HCT116 (cell line): ENCODE results near the gene PITRM1. TPM values are rescaled to one million over a fixed set of nuclear protein-coding genes. Genes with fewer than 3 reads are reported as not detected.

ENCODE experiments used
- ATAC-seq: fragments of 200-7000 bp; cut with Tn5 transposase; 2 replicates; pipeline ENCODE4 v1.9.1; 2020; ENCODE audit warnings: mild to moderate bottlenecking, moderate library complexity
- BruUV-seq: library from RNA; stranded (reverse); fragments of 400-500 nt; replicated peaks from 2 replicates; lab custom pipeline; 2021; lab: Mats Ljungman, UMichigan
- CTCF ChIA-PET: fragments of 300-600 bp; sonication (Branson Sonifier 250); formaldehyde crosslinking; loops from one replicate; lab custom pipeline; 2021; ENCODE audit warnings: antibody characterized with exemption; lab: Charles Lee
- POLR2A ChIA-PET: fragments of 300-600, 350-600 bp; sonication (Branson Sonifier 250); formaldehyde crosslinking; loops from one replicate; lab custom pipeline; 2021; ENCODE audit warnings: antibody characterized with exemption; lab: Charles Lee
- RAD21 ChIA-PET, 2 experiments: fragments of 300-600 bp; sonication (Branson Sonifier 250); formaldehyde crosslinking; loops; one replicate each; lab custom pipeline; 2023; ENCODE audit warnings: low total read pairs in 2 of 2; ENCODE audit not compliant: uncharacterized antibody in 2 of 2, unreplicated experiment in 2 of 2, low non-redundant PET in 1 of 2; lab: Charles Lee
- DNase-seq: peaks from one replicate; pipeline ENCODE4 v3.0.0-alpha.2; 2010; ENCODE audit warnings: low read depth, low spot score
- H2AFZ ChIP-seq: fragments of 200-600 bp; shearing (Covaris generic), sonication (generic); 2 replicates; pipeline ENCODE4 v1.6.1; 2017; ENCODE audit warnings: low read depth, mixed run types, mixed read lengths, antibody characterized with exemption, low read length; ENCODE audit not compliant: poor library complexity, severe bottlenecking
- H3K27ac ChIP-seq: 2 replicates; pipeline ENCODE4 v1.5.1; 2012; ENCODE audit warnings: low read depth, low read length
- H3K27me3 ChIP-seq: fragments of 200-600 bp; sonication (generic); 2 replicates; pipeline ENCODE4 v1.6.1; 2016; ENCODE audit warnings: mixed run types, low read length, mixed read lengths; ENCODE audit not compliant: insufficient read depth
- H3K36me3 ChIP-seq, 2 experiments: fragments of 200-500 bp in 1 of 2; fragments of 200-600 bp in 1 of 2; sonication (Bioruptor generic) in 1 of 2; sonication (generic) in 1 of 2; 2 replicates each; pipeline versions ENCODE4 v1.5.1 to v1.6.1; 2014 to 2016; ENCODE audit warnings: low read length in 2 of 2, inconsistent platforms in 1 of 2, mixed read lengths in 1 of 2, mixed run types in 1 of 2; ENCODE audit not compliant: insufficient read depth in 2 of 2, control insufficient read depth in 1 of 2
- H3K4me1 ChIP-seq, 2 experiments: fragments of 200-600 bp in 1 of 2; sonication (generic) in 1 of 2; 2 replicates each; pipeline versions ENCODE4 v1.5.1 to v1.6.1; 2012 to 2017; ENCODE audit warnings: low read length in 2 of 2, inconsistent platforms in 1 of 2, mild to moderate bottlenecking in 1 of 2, mixed read lengths in 1 of 2, mixed run types in 1 of 2, moderate library complexity in 1 of 2; ENCODE audit not compliant: insufficient read depth in 2 of 2, control insufficient read depth in 1 of 2
- H3K4me2 ChIP-seq: fragments of 200-600 bp; sonication (generic); 2 replicates; pipeline ENCODE4 v1.6.1; 2017; ENCODE audit warnings: mixed run types, low read length, mixed read lengths
- H3K4me3 ChIP-seq, 2 experiments: fragments of 200-600 bp in 1 of 2; sonication (generic) in 1 of 2; replicated peaks in 1 of 2; 2 replicates each; pipeline ENCODE4 v1.5.1; 2011 to 2016; ENCODE audit warnings: low read length in 2 of 2, control low read depth in 1 of 2, low read depth in 1 of 2, mild to moderate bottlenecking in 1 of 2, mixed read lengths in 1 of 2, mixed run types in 1 of 2
- H3K79me2 ChIP-seq: fragments of 200-600 bp; sonication (generic); 2 replicates; pipeline ENCODE4 v1.6.1; 2017; ENCODE audit warnings: mild to moderate bottlenecking, mixed run types, low read length, moderate library complexity, mixed read lengths; ENCODE audit not compliant: insufficient read depth
- H3K9ac ChIP-seq: fragments of 200-600 bp; sonication (generic); 2 replicates; pipeline ENCODE4 v1.6.1; 2016; ENCODE audit warnings: low read length, mixed read lengths
- H3K9me2 ChIP-seq: fragments of 200-600 bp; sonication (generic), shearing (Covaris generic); 2 replicates; pipeline ENCODE4 v1.6.1; 2017; ENCODE audit warnings: mixed run types, mild to moderate bottlenecking, moderate library complexity; ENCODE audit not compliant: insufficient read depth
- H3K9me3 ChIP-seq, 2 experiments: fragments of 200-500 bp in 1 of 2; fragments of 200-600 bp in 1 of 2; sonication (Bioruptor generic) in 1 of 2; sonication (generic) in 1 of 2; 2 replicates each; pipeline ENCODE4 v1.6.1; 2014 to 2017; ENCODE audit warnings: low read length in 2 of 2, mixed read lengths in 2 of 2, inconsistent platforms in 1 of 2, low read depth in 1 of 2, mild to moderate bottlenecking in 1 of 2, mixed run types in 1 of 2, moderate library complexity in 1 of 2; ENCODE audit not compliant: control insufficient read depth in 1 of 2, insufficient read depth in 1 of 2
- H4K20me1 ChIP-seq: fragments of 200-600 bp; sonication (generic), shearing (Covaris generic); 2 replicates; pipeline ENCODE4 v1.6.1; 2017; ENCODE audit warnings: mixed run types, mild to moderate bottlenecking, moderate library complexity; ENCODE audit not compliant: insufficient read depth
- ATF3 ChIP-seq: IDR thresholded peaks from 2 replicates; pipeline ENCODE4 v1.6.1; 2012
- CBX3 ChIP-seq: IDR thresholded peaks from 2 replicates; pipeline ENCODE4 v1.6.1; 2012; ENCODE audit warnings: low read depth
- CEBPB ChIP-seq: IDR thresholded peaks from 2 replicates; pipeline ENCODE4 v1.6.1; 2012; ENCODE audit warnings: low read depth
- EGR1 ChIP-seq: IDR thresholded peaks from 2 replicates; pipeline ENCODE4 v1.6.1; 2012; ENCODE audit warnings: low read depth
- ELF1 ChIP-seq: IDR thresholded peaks from 2 replicates; pipeline ENCODE4 v1.6.1; 2012; ENCODE audit warnings: low read depth, borderline replicate concordance
- EZH2 ChIP-seq: fragments of 200-600 bp; sonication (generic); IDR thresholded peaks from 2 replicates; pipeline ENCODE4 v1.6.1; 2017; ENCODE audit warnings: antibody characterized with exemption, mixed run types
- EZH2phosphoT487 ChIP-seq: fragments of 200-600 bp; IDR thresholded peaks from 2 replicates; pipeline ENCODE4 v1.6.1; 2018; ENCODE audit warnings: antibody characterized with exemption, borderline replicate concordance
- JUND ChIP-seq: IDR thresholded peaks from 2 replicates; pipeline ENCODE4 v1.6.1; 2012
- POLR2A ChIP-seq: IDR thresholded peaks from 2 replicates; pipeline ENCODE4 v1.7.0; 2011; ENCODE audit warnings: borderline replicate concordance; ENCODE audit not compliant: insufficient read depth, insufficient read length; ENCODE audit errors: extremely low read depth
- RAD21 ChIP-seq: IDR thresholded peaks from 2 replicates; pipeline ENCODE4 v1.6.1; 2012; ENCODE audit warnings: low read depth, mild to moderate bottlenecking
- REST ChIP-seq: IDR thresholded peaks from 2 replicates; pipeline ENCODE4 v1.6.1; 2012; ENCODE audit warnings: low read depth
- SIN3A ChIP-seq: IDR thresholded peaks from 2 replicates; pipeline ENCODE4 v1.6.1; 2012; ENCODE audit warnings: low read depth
- SP1 ChIP-seq: IDR thresholded peaks from 2 replicates; pipeline ENCODE4 v1.6.1; 2012; ENCODE audit warnings: low read depth
- SRF ChIP-seq: IDR thresholded peaks from 2 replicates; pipeline ENCODE4 v1.6.1; 2012; ENCODE audit warnings: low read depth
- TCF7L2 ChIP-seq: IDR thresholded peaks from 2 replicates; pipeline ENCODE4 v1.7.0; 2011; ENCODE audit warnings: borderline replicate concordance, inconsistent platforms; ENCODE audit not compliant: insufficient read depth, insufficient read length; ENCODE audit errors: extremely low read depth
- YY1 ChIP-seq: IDR thresholded peaks from 2 replicates; pipeline ENCODE4 v1.6.1; 2011; ENCODE audit warnings: low read length, low read depth, moderate library complexity, mild to moderate bottlenecking; ENCODE audit not compliant: insufficient replicate concordance; ENCODE audit errors: extremely low read depth
- ZNF274 ChIP-seq: fragments of 200-500 bp; sonication (Bioruptor generic); IDR thresholded peaks from 2 replicates; pipeline ENCODE4 v1.6.1; 2014; ENCODE audit warnings: mild to moderate bottlenecking, low read depth, low read length, inconsistent platforms
- intact Hi-C: fragments of 100-400 bp; cut with micrococcal nuclease; formaldehyde crosslinking; loops from 2 replicates; pipeline ENCODE4 v1.10.0; 2022
- total RNA-seq: library from RNA; stranded (reverse); gene quantifications from one replicate; pipeline ENCODE4 v1.2.1, GENCODE V29; 2021; ENCODE audit not compliant: unreplicated experiment
- TF ChIP-seq, protein P1 (sequence below): IDR thresholded peaks from 2 replicates; pipeline ENCODE4 v1.6.1; 2011; ENCODE audit warnings: mild to moderate bottlenecking, low read length, moderate library complexity; ENCODE audit not compliant: insufficient replicate concordance; ENCODE audit errors: extremely low read depth

PITRM1 gene
- total RNA-seq, 1 experiment from 2014 or later: 59.5 TPM

DNA sequence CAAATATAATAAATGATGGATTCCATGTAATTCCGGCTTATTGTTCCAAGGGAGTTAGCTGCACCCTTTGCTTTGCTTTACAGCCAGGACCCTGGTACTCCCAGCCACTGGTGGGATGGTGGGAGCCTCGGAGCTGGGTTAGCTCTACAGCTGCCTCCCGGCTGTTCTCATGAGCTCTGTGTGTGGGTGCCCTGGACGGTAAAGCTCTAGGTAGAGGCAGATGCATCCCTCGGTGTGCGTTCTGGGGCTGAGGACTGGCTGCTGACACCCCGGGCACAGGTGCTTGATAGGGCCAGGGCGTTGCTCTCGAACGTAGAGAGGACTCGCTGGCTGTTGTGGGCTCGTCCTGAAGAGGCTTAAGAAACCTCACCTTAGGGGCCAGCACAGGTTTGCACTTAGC, 55.1 kb downstream of the PITRM1 start:
- ChIA-PET RAD21 (no interaction called here), POLR2A (no interaction called here), CTCF (no interaction called here)
- peaks cover 23% of the 10 kb centered on the region for H3K79me2 ChIP-seq
- no peak for DNase-seq
- no peak overlapping the region for H3K27ac ChIP-seq
- intact Hi-C loops: no loop called here
- no peak overlapping the region for H3K4me2 ChIP-seq
- no peaks in the 10 kb centered on the region for H3K9me2 ChIP-seq
- no peaks in the 10 kb centered on the region for H3K4me1 ChIP-seq
- BruUV-seq: no TSS peak
- no peak overlapping the region for H2AFZ ChIP-seq
- H3K27me3 ChIP-seq: no peaks in the 10 kb centered on the region
- H3K9ac ChIP-seq: no peak overlapping the region
- H3K9me3 ChIP-seq: no peaks in the 10 kb centered on the region
- peaks cover 46 to 65% of the 10 kb centered on the region in 2 experiments for H3K36me3 ChIP-seq
- TF ChIP-seq RAD21 (no peak), JUND (no peak), YY1 (no peak), POLR2A (no peak), CEBPB (no peak), SIN3A (no peak), ATF3 (no peak), SRF (no peak), ELF1 (no peak), REST (no peak), TCF7L2 (no peak), CBX3 (no peak), EZH2phosphoT487 (no peak), ZNF274 (no peak), EGR1 (no peak), EZH2 (no peak), SP1 (no peak)
- TF ChIP-seq, protein P1, sequence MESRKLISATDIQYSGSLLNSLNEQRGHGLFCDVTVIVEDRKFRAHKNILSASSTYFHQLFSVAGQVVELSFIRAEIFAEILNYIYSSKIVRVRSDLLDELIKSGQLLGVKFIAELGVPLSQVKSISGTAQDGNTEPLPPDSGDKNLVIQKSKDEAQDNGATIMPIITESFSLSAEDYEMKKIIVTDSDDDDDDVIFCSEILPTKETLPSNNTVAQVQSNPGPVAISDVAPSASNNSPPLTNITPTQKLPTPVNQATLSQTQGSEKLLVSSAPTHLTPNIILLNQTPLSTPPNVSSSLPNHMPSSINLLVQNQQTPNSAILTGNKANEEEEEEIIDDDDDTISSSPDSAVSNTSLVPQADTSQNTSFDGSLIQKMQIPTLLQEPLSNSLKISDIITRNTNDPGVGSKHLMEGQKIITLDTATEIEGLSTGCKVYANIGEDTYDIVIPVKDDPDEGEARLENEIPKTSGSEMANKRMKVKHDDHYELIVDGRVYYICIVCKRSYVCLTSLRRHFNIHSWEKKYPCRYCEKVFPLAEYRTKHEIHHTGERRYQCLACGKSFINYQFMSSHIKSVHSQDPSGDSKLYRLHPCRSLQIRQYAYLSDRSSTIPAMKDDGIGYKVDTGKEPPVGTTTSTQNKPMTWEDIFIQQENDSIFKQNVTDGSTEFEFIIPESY: no peak
- ATAC-seq: no peak
- no peak overlapping the region for H3K4me3 ChIP-seq
- H4K20me1 ChIP-seq: no peaks in the 10 kb centered on the region
